Nephron progenitor cell (in vitro differentiated cells): ENCODE measurements around the gene ATG9A.
A peak's percentile ranks its signal among the peaks of the same experiment; 100 is the strongest.
"Not testable (repeated sequence)": the region's sequence is repeated elsewhere in the genome, so short reads cannot be mapped to it uniquely, and the experiment has no call there.

Experiments used
- DNase-seq: peaks from one replicate; pipeline ENCODE4 v3.0.0; 2021
- H3K27ac Mint-ChIP-seq: 2 replicates; pipeline ENCODE4 v1.8.0; 2021; ENCODE audit warnings: mild to moderate bottlenecking, moderate library complexity, mixed read lengths
- H3K27me3 Mint-ChIP-seq: 2 replicates; pipeline ENCODE4 v1.8.0; 2021; ENCODE audit warnings: mild to moderate bottlenecking, low read depth, mixed read lengths; ENCODE audit not compliant: poor library complexity
- H3K36me3 Mint-ChIP-seq: 2 replicates; pipeline ENCODE4 v1.8.0; 2021; ENCODE audit warnings: low read depth, mixed read lengths
- H3K4me1 Mint-ChIP-seq: 2 replicates; pipeline ENCODE4 v1.8.0; 2021; ENCODE audit warnings: mixed read lengths
- H3K4me3 Mint-ChIP-seq: 2 replicates; pipeline ENCODE4 v1.8.0; 2021; ENCODE audit warnings: mild to moderate bottlenecking, moderate library complexity, mixed read lengths
- H3K9me3 Mint-ChIP-seq: 2 replicates; pipeline ENCODE4 v1.8.0; 2021; ENCODE audit warnings: mild to moderate bottlenecking, moderate library complexity, mixed read lengths
- CTCF ChIP-seq: fragments of 200-600 bp; sonication (generic); IDR thresholded peaks from 2 replicates; pipeline ENCODE4 v1.5.0; 2021; ENCODE audit warnings: antibody characterized with exemption

Gene ATG9A

GRCh38 chr2:219266886-219267285, 37.5 kb upstream of the ATG9A start:
- Mint-ChIP-seq H3K27ac (no peak overlapping the region), H3K4me1 (no peaks in the 10 kb centered on the region), H3K4me3 (no peak overlapping the region), H3K36me3 (no peaks in the 10 kb centered on the region), H3K27me3 (peaks cover 57% of the 10 kb centered on the region), H3K9me3 (no peaks in the 10 kb centered on the region)
- TF ChIP-seq CTCF = no peak
- no peak for DNase-seq

- Mint-ChIP-seq H3K4me3 (no peak overlapping the region), H3K4me1 (no peaks in the 10 kb centered on the region), H3K9me3 (no peaks in the 10 kb centered on the region), H3K27me3 (peaks cover 58% of the 10 kb centered on the region), H3K27ac (no peak overlapping the region), H3K36me3 (no peaks in the 10 kb centered on the region)
- TF ChIP-seq CTCF = no peak
- no peak for DNase-seq
These were observed 36.8 kb upstream of the ATG9A start for GRCh38 chr2:219266232-219266631.

- Mint-ChIP-seq H3K36me3 (no peaks in the 10 kb centered on the region), H3K9me3 (no peaks in the 10 kb centered on the region), H3K27me3 (peaks cover 82% of the 10 kb centered on the region), H3K27ac (no peak overlapping the region), H3K4me3 (no peak overlapping the region), H3K4me1 (no peaks in the 10 kb centered on the region)
- TF ChIP-seq CTCF = no peak
- no peak for DNase-seq
These were observed 31.8 kb upstream of the ATG9A start for GRCh38 chr2:219261024-219261855.

- H3K27ac Mint-ChIP-seq, H3K4me3 Mint-ChIP-seq, H3K9me3 Mint-ChIP-seq, H3K4me1 Mint-ChIP-seq, DNase-seq, H3K36me3 Mint-ChIP-seq: not testable (repeated sequence)
- peaks cover 96% of the 10 kb centered on the region for H3K27me3 Mint-ChIP-seq
These were observed 29.5 kb upstream of the ATG9A start for GRCh38 chr2:219258942-219259341.

- H3K27ac Mint-ChIP-seq = no peak overlapping the region
- peaks cover 96% of the 10 kb centered on the region for H3K27me3 Mint-ChIP-seq
- no peak for DNase-seq
- H3K9me3 Mint-ChIP-seq = no peaks in the 10 kb centered on the region
- no peaks in the 10 kb centered on the region for H3K36me3 Mint-ChIP-seq
- H3K4me3 Mint-ChIP-seq = peak overlapping the region; percentile 66
- TF ChIP-seq CTCF = no peak
- H3K4me1 Mint-ChIP-seq = peaks cover 25% of the 10 kb centered on the region
These were observed 25.3 kb upstream of the ATG9A start for GRCh38 chr2:219254590-219255201.

- peaks cover 89% of the 10 kb centered on the region for H3K27me3 Mint-ChIP-seq
These were observed 24.5 kb upstream of the ATG9A start, which contains the start of gene TUBA4A for GRCh38 chr2:219253753-219254589. Gene TUBA4A (minus strand): TSS chr2:219253918. CDS start chr2:219253858, 60 bp downstream.

More at GRCh38 chr2:219253753-219254589, 24.5 kb upstream of the ATG9A start, which contains the start of gene TUBA4A:
- DNase-seq = peak; percentile 67
- Mint-ChIP-seq H3K36me3 (no peaks in the 10 kb centered on the region), H3K4me3 (peak within 1 kb of the TSS; percentile 76), H3K4me1 (peaks cover 32% of the 10 kb centered on the region), H3K27ac (no peak within 1 kb of the TSS), H3K9me3 (no peaks in the 10 kb centered on the region)
- no peak for TF ChIP-seq CTCF
